Astrocyte of the cerebellum (primary cell): ENCODE measurements around the gene MEAF6.
"Not testable (repeated sequence)": the region's sequence is repeated elsewhere in the genome, so short reads cannot be mapped to it uniquely, and the experiment has no call there.

ENCODE experiments used
- DNase-seq: peaks from one replicate; pipeline ENCODE4 v3.0.0-alpha.2; 2011; ENCODE audit warnings: low read depth
- H3K4me3 ChIP-seq: 2 replicates; pipeline ENCODE4 v1.5.1; 2011; ENCODE audit warnings: mild to moderate bottlenecking, low read depth, low read length, moderate library complexity
- in situ Hi-C: cut with HindIII; loops from 2 replicates; pipeline ENCODE4 v1.10.0; 2017; ENCODE audit warnings: low sequenced_read_pairs
- TF ChIP-seq, protein P1 (sequence below): IDR thresholded peaks from 2 replicates; pipeline ENCODE4 v1.5.1; 2012; ENCODE audit warnings: low read length, low read depth, moderate library complexity, mild to moderate bottlenecking; ENCODE audit errors: missing control alignments

Gene MEAF6

DNA sequence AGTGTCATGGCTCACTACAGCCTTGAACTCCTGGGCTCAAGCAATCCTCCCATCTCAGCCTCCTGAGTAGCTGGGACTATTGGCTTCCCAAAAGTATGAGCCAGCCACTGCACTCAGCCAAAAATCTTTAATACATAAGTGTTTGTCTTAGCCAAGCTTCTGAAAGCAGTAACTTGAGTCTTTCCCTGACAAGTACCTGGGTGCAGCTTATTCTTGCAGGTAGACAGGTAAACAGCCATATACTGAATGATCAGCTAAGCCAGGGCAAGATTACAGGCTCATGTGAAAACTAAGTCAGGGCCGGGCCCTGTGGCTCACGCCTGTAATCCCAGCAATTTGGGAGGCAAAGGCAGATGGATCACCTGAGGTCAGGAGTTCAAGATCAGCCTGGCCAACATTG is 7.8 kb downstream of the MEAF6 start:
- H3K4me3 ChIP-seq, result no peak overlapping the region
- in situ Hi-C loops, result no loop called here
- TF ChIP-seq, protein P1, sequence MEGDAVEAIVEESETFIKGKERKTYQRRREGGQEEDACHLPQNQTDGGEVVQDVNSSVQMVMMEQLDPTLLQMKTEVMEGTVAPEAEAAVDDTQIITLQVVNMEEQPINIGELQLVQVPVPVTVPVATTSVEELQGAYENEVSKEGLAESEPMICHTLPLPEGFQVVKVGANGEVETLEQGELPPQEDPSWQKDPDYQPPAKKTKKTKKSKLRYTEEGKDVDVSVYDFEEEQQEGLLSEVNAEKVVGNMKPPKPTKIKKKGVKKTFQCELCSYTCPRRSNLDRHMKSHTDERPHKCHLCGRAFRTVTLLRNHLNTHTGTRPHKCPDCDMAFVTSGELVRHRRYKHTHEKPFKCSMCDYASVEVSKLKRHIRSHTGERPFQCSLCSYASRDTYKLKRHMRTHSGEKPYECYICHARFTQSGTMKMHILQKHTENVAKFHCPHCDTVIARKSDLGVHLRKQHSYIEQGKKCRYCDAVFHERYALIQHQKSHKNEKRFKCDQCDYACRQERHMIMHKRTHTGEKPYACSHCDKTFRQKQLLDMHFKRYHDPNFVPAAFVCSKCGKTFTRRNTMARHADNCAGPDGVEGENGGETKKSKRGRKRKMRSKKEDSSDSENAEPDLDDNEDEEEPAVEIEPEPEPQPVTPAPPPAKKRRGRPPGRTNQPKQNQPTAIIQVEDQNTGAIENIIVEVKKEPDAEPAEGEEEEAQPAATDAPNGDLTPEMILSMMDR, result no peak
- DNase-seq, result no peak

DNA sequence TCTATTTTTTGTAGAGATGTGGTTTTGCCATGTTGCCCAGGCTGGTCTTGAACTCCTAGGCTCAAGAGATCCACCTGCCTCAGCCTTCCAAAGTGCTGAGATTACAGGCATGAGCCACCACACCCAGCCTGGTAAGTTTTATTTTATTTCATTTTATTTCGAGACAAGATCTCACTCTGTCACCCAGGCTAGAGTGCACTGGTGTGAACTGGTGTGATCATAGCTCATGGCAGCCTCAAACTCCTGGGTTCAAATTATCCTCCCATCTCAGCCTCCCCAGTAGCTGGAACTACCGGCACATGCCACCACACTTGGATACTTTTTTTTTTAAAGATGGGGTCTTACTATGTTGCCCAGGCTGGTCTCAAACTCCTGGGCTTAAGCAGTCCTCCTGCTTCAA is 11.8 kb downstream of the MEAF6 start:
- H3K4me3 ChIP-seq, in situ Hi-C loops, DNase-seq: not testable (repeated sequence)

DNA sequence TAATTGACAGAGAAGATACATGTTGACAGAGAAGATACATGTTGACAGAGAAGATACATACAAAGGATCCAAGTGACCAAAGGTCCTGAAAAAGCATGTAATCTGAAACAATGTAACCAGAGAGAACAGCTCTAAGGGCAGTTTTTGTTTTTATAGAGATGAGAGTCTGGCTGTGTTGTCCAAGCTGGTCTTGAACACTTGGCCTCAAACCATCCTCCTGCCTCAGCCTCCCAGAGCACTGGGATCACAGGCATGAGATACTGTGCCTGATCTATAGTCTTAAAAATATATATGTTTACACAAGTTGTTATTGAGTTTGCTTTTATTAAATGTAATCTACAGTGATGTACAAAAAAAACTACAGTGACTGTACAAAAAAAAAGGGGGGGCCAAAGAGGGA is 12.5 kb downstream of the MEAF6 start:
- TF ChIP-seq, protein P1, result no peak
- no peak for DNase-seq

DNA sequence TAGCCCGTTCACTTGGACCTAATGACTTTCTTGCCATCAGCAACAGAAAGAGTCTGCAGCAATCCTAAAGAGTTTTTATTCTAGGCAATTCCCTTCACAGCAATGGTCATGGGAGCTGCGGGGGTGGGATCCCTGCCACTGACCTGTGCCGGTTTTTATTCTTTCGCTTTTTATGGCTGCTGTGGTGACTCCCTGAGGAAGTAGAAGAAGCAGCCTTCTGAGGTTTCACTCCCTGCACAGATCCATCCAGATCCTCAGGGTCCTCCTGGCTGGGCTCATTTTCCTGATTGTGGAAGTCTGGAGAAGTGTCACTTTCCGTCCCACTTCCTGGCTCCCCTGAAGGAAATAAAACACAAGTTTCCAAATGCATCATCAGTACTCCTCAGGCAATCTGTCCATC is 12.9 kb downstream of the MEAF6 start:
- no peak for DNase-seq
- no peak overlapping the region for H3K4me3 ChIP-seq
- in situ Hi-C loops, result no loop called here
- TF ChIP-seq, protein P1, result no peak

More for the DNA sequence above, 12.5 kb downstream of the MEAF6 start:
- no peak overlapping the region for H3K4me3 ChIP-seq
- in situ Hi-C loops, result no loop called here

DNA sequence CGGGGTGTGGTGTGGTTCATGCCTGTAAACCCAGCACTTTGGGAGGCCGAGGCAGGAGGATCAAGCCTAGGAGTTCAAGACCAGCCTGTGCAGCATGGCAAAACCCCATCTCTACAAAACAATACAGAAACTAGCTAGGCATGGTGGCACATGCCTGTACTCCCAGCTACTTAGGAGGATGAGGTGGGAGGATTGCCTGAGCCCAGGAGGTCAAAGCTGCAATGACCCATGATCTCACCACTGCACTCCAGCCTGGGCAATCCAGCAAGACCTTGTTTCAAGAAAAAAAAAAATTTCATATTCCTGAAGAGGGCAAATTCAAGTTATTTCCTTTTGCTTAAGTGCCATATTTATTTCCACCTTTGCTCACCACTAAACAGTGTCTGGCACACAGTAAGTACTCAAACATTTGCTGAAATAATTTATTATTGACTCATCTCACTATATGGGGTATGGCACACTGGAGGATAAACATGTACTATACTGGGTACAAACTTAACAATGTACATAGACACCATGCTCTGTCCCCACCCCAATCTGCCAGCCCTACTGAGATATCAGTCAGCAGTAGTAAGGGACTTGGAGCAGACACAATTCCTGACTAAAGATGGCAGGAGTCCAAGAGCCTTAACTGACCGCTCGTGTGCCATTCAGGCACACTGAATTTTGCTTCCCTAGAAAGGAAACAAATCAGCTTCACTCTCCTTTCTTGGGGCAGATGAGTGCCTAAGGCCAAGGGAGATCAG is 15.5 kb downstream of the MEAF6 start:
- no peak overlapping the region for H3K4me3 ChIP-seq
- in situ Hi-C loops, result loop anchor here (10.0 kb wide), 1 partner anchor 56 kb away; the partner anchor contains the start of genes DNALI1 and SNIP1
- DNase-seq, result peak; percentile 41
- TF ChIP-seq, protein P1, result no peak

DNA sequence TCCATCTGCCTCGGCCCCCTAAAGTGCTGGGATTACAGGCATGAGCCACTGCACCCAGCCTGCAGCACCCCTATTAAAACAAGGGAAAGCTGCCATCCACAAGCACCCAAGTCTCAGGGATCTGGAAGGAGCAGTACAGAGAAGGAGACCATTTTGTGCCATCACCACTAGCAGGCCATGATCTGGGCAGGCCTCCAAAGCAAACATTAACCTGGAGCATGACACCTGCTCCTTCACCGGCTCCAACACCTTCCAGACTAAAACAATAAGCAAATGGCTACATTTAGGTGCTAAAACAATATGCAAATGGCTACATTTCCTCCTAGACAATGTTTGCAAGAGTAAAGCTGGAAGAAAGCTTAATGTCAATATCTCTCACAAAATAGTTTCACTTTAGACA is 16.7 kb downstream of the MEAF6 start:
- no peak overlapping the region for H3K4me3 ChIP-seq
- DNase-seq, result no peak
- TF ChIP-seq, protein P1, result no peak
- in situ Hi-C loops, result loop anchor here (10.0 kb wide), 1 partner anchor 57 kb away; the partner anchor contains the start of genes DNALI1 and SNIP1

DNA sequence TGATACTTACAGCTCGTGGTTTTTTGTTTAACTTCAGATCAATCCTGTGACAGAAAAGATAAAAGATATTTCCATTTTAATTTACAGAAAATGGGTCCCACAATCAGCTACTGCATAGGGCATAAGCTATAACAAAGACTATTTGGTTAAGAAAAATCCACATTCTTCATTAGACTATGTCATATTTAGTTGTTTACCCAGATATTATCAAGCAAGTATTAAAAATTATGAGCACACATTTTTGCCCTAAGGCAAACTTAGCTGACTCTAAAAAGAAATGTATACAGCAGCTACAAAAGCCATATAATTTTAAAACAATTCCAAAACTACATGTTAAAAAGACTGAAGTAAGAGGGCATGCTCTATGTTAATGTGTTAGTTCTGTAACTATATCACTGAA is 18.7 kb downstream of the MEAF6 start:
- in situ Hi-C loops, result loop anchor here (10.0 kb wide), 1 partner anchor 59 kb away; the partner anchor contains the start of genes DNALI1 and SNIP1
- no peak for DNase-seq
- no peak overlapping the region for H3K4me3 ChIP-seq
- TF ChIP-seq, protein P1, result no peak
